AG09309 (cell line): ENCODE results near the gene C16orf86.

ENCODE experiments used
- DNase-seq: peaks from one replicate; pipeline ENCODE4 v3.0.0-alpha.2; 2010; ENCODE audit warnings: low read depth
- H3K4me3 ChIP-seq: 2 replicates; pipeline ENCODE4 v1.5.1; 2011; ENCODE audit warnings: mild to moderate bottlenecking, low read depth, low read length, moderate library complexity; ENCODE audit not compliant: control insufficient read depth
- CTCF ChIP-seq: IDR thresholded peaks from 2 replicates; pipeline ENCODE4 v1.5.1; 2011; ENCODE audit warnings: mild to moderate bottlenecking, low read depth, low read length, inconsistent platforms; ENCODE audit not compliant: insufficient read depth, control insufficient read depth; ENCODE audit errors: missing control alignments

C16orf86 gene

GRCh38 chr16:67649494-67649931, 17.1 kb upstream of the C16orf86 start:
- no peak overlapping the region for H3K4me3 ChIP-seq
- no peak for TF ChIP-seq CTCF
- DNase-seq: no peak

GRCh38 chr16:67650023-67650422, 16.6 kb upstream of the C16orf86 start:
- H3K4me3 ChIP-seq: no peak overlapping the region
- TF ChIP-seq CTCF: no peak
- no peak for DNase-seq

- no peak for DNase-seq
- no peak overlapping the region for H3K4me3 ChIP-seq
- no peak for TF ChIP-seq CTCF
Observed at GRCh38 chr16:67651039-67651438, 15.6 kb upstream of the C16orf86 start.

GRCh38 chr16:67651847-67652246, 14.8 kb upstream of the C16orf86 start:
- no peak overlapping the region for H3K4me3 ChIP-seq
- TF ChIP-seq CTCF: no peak
- DNase-seq: no peak

GRCh38 chr16:67652578-67653127, 14.0 kb upstream of the C16orf86 start:
- H3K4me3 ChIP-seq: peak overlapping the region; percentile 24
- no peak for TF ChIP-seq CTCF
- no peak for DNase-seq

- no peak for DNase-seq
- no peak for TF ChIP-seq CTCF
- peak overlapping the region; percentile 60 for H3K4me3 ChIP-seq
Observed at GRCh38 chr16:67653128-67653788, 13.4 kb upstream of the C16orf86 start.
